ENCODE data around the gene TBX20. TPM values are rescaled to one million over a fixed set of nuclear protein-coding genes. Genes with fewer than 3 reads are reported as not detected.

The TBX20 gene
- total and polyA plus RNA-seq, 2 of the 13 experiments (the other 11 are each of a cell fraction or from before 2014, with no cell fraction given), result not detected

- H3K79me2 ChIP-seq (ENCODE audit: insufficient read depth, low read length), result no peaks in the 10 kb centered on the region
- no peak overlapping the region for H3K9ac ChIP-seq (ENCODE audit: insufficient read depth, low read depth, low read length)
- no peaks in the 10 kb centered on the region for H3K4me1 ChIP-seq (ENCODE audit: insufficient read depth, low read length)
- DNase-seq (ENCODE audit: low spot score) (no peak), FAIRE-seq (no peak), ATAC-seq (no peak)
- H2AFZ ChIP-seq (ENCODE audit: low read length), result no peak overlapping the region
- ChIA-PET CTCF (ENCODE audit: low intra/inter-chr PET ratio, low total read pairs) (no interaction called here), POLR2A (no interaction called here)
- in situ Hi-C loops (cut with HindIII; ENCODE audit: extremely low pct_ligation_motif_present, low pct_unique_long_range_greater_than_20kb), result no loop called here
- H3K4me3 ChIP-seq (replicated peaks in 1 of 3; ENCODE audit: insufficient read depth in 1 of 3, low read depth in 2 of 3, low read length in 3 of 3), result no peak overlapping the region
- no peak for TF ChIP-seq ZNF562 (CRISPR knock-in tag; IDR thresholded peaks at IDR 0.05; ENCODE audit: borderline replicate concordance)
- TF ChIP-seq ATF7-NPFF (CRISPR knock-in tag; IDR thresholded peaks at IDR 0.05; ENCODE audit: low read depth), result no peak
- no peak for TF ChIP-seq ARNTL (CRISPR knock-in tag; IDR thresholded peaks at IDR 0.05)
- TF ChIP-seq STAT5B (CRISPR knock-in tag; IDR thresholded peaks at IDR 0.05), result no peak
- no TSS peak for BruUV-seq (replicated peaks)
- no peaks in the 10 kb centered on the region for H3K9me3 ChIP-seq (ENCODE audit: low read length)
- 39% methylated on average over 9 of the region's 19 CpGs for WGBS (ENCODE audit: low lambda C conversion rate)
- peaks cover 2 to 68% of the 10 kb centered on the region in 2 experiments; a peak in 4 of 5 replicates for H3K27me3 ChIP-seq (ENCODE audit: control insufficient read depth in 1 of 2, insufficient read depth in 2 of 2, low read length in 2 of 2)
- intact Hi-C loops (cut with micrococcal nuclease; ENCODE audit: unreplicated experiment), result no loop called here
- no peaks in the 10 kb centered on the region for H4K20me1 ChIP-seq (ENCODE audit: insufficient read depth, low read length)
- H3K36me3 ChIP-seq (replicated peaks in 1 of 2; ENCODE audit: control insufficient read depth in 1 of 2, insufficient read depth in 2 of 2, low read length in 2 of 2), result no peaks in the 10 kb centered on the region
- no peak overlapping the region for H3K27ac ChIP-seq (ENCODE audit: extremely low read length, insufficient read depth, low read length)
- no peak overlapping the region for H3K4me2 ChIP-seq (ENCODE audit: low read depth, low read length)
Measured at GRCh38 chr7:35255443-35256255, 1.7 kb upstream of the TBX20 start.

GRCh38 chr7:35254496-35255442, 869 bp upstream of the TBX20 start:
- Histone ChIP-seq H3K4me3 (replicated peaks in 1 of 3; ENCODE audit: insufficient read depth in 1 of 3, low read depth in 2 of 3, low read length in 3 of 3) (no peak overlapping the region), H4K20me1 (ENCODE audit: insufficient read depth, low read length) (no peaks in the 10 kb centered on the region), H3K4me1 (ENCODE audit: insufficient read depth, low read length) (no peaks in the 10 kb centered on the region), H3K9ac (ENCODE audit: insufficient read depth, low read depth, low read length) (no peak overlapping the region), H2AFZ (ENCODE audit: low read length) (no peak overlapping the region), H3K4me2 (ENCODE audit: low read depth, low read length) (no peak overlapping the region), H3K9me3 (ENCODE audit: low read length) (no peaks in the 10 kb centered on the region), H3K79me2 (ENCODE audit: insufficient read depth, low read length) (no peaks in the 10 kb centered on the region), H3K27ac (ENCODE audit: extremely low read length, insufficient read depth, low read length) (no peak overlapping the region), H3K36me3 (replicated peaks in 1 of 2; ENCODE audit: control insufficient read depth in 1 of 2, insufficient read depth in 2 of 2, low read length in 2 of 2) (no peaks in the 10 kb centered on the region), H3K27me3 (ENCODE audit: control insufficient read depth in 1 of 2, insufficient read depth in 2 of 2, low read length in 2 of 2) (peaks cover 2 to 67% of the 10 kb centered on the region in 2 experiments; a peak in 4 of 5 replicates)
- no TSS peak for BruUV-seq (replicated peaks)
- WGBS (ENCODE audit: low lambda C conversion rate), result 58% methylated on average over 43 of the region's 45 CpGs
- CTCF ChIA-PET (ENCODE audit: low intra/inter-chr PET ratio, low total read pairs), result no interaction called here
- FAIRE-seq, result no peak
- ATAC-seq, result no peak
- in situ Hi-C loops (cut with HindIII; ENCODE audit: extremely low pct_ligation_motif_present, low pct_unique_long_range_greater_than_20kb), result no loop called here
- no peak for DNase-seq (ENCODE audit: low spot score)
- intact Hi-C loops (cut with micrococcal nuclease; ENCODE audit: unreplicated experiment), result no loop called here
- POLR2A ChIA-PET, result no interaction called here
- TF ChIP-seq TBX2 (CRISPR knock-in tag; IDR thresholded peaks at IDR 0.05; ENCODE audit: borderline replicate concordance) (no peak), GTF3A (CRISPR knock-in tag; conservative IDR thresholded peaks at IDR 0.05) (no peak), ELF1 (CRISPR knock-in tag; IDR thresholded peaks at IDR 0.05) (no peak), HOXD1 (CRISPR knock-in tag; IDR thresholded peaks at IDR 0.05) (no peak), TOE1 (CRISPR knock-in tag; IDR thresholded peaks at IDR 0.05) (no peak), ZNF367 (CRISPR knock-in tag; IDR thresholded peaks at IDR 0.05; ENCODE audit: borderline replicate concordance) (no peak), SP1 (IDR thresholded peaks at IDR 0.05) (no peak), SP1 (CRISPR knock-in tag; IDR thresholded peaks at IDR 0.05) (no peak), IRF1 (CRISPR knock-in tag; IDR thresholded peaks at IDR 0.05; ENCODE audit: low read depth) (no peak), TBX3 (IDR thresholded peaks at IDR 0.05; ENCODE audit: borderline replicate concordance) (no peak), ZNF878 (CRISPR knock-in tag; IDR thresholded peaks at IDR 0.05) (no peak), GATAD2A (CRISPR knock-in tag; IDR thresholded peaks at IDR 0.05) (no peak), HOXA3 (CRISPR knock-in tag; IDR thresholded peaks at IDR 0.05) (no peak), ZNF468 (CRISPR knock-in tag; IDR thresholded peaks at IDR 0.05) (no peak), ZMYM4 (CRISPR knock-in tag; IDR thresholded peaks at IDR 0.05) (no peak)
